Measurements from ENCODE around the gene CNTNAP2.

DNA sequence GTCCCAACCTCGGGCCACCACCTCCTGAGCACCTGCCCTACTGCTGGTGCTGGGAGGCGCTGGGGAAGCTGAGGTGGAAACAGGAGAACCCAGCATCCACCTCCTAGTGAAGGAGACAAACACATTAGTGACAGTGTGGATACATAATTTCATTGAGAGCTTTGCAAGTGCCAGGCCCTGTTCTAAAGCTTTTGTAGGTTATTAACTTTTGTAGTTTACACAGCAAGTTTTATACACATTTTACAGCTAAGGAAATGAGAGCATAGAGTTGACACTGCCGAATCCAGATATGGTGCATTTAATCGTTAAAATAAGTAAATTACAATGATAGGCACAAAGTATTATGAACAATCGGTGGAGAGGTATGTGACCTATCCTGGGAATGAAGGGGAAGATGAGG, 2007.9 kb downstream of the CNTNAP2 start:
- TF ChIP-seq GATA3 (IDR thresholded peaks at IDR 0.05; ENCODE audit: low read depth, low read length) (no peak), GATA2 (IDR thresholded peaks at IDR 0.05; ENCODE audit: low read depth, low read length) (no peak)
